Spleen (tissue), 7 donors: Measurements from ENCODE around the gene TMSB4X.

Source experiments
- CTCF ChIP-seq, 11 experiments: fragments of 200-600 bp in 7 of 11; fragments of 450-650 bp in 4 of 11; sonication (generic) in 4 of 11; IDR thresholded peaks in 8 of 11; conservative IDR thresholded peaks in 3 of 11; 1 replicate in 7 of 11; 2 replicates in 4 of 11; pipeline versions ENCODE4 v1.4.0 to v1.8.0; 2016 to 2021; ENCODE audit warnings: antibody characterized with exemption in 11 of 11, inconsistent platforms in 4 of 11, mild to moderate bottlenecking in 1 of 11
- POLR2A ChIP-seq, 3 donors: fragments of 450-650 bp; IDR thresholded peaks; one replicate each; pipeline ENCODE4 v1.5.1; 2017; ENCODE audit warnings: antibody characterized with exemption in 3 of 3, mild to moderate bottlenecking in 1 of 3
- donor health status: DM: no; HTN: no; CAD: no; lungs with moderate emphysema.
- donor health status: DM: no; HTN: no; CAD: no.
- donor health status: DM: no; HTN: no; CAD: no.

DNA sequence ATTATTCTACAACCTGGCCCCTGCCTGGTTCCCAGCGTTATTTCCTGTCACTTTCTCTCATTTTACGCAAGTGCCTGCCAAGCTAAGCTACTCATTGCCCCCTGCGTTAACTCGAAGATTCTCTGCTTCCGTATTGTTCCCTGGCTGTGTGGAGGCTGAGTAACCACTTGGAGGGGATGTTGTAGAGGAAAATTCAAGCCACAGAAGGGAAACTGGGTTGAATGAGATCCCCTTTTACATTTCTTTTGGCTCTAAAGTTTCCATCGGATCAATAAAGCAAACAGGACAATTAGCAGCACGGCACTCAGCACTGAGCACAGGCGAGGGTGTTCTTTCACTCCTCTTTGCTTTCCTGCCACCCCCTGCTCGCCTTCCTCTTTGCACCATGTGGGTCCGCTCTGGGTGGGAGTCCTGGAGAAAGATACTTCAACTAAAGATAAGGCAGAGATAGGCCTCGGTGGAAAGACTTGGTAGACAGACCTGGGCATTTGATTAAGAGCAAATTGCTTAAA lies 4.2 kb upstream of the TMSB4X start:
- TF ChIP-seq CTCF (IDR thresholded peaks at IDR 0.05 in 8 of 11, conservative IDR thresholded peaks at IDR 0.05 in 3 of 11), result peak in 10 of 11 experiments; percentile 22 to 66 (median 37)
- peak in 1 of 3 donors; percentile 1 for TF ChIP-seq POLR2A (IDR thresholded peaks at IDR 0.05)
